T-helper 2 cell treated with Interferon-gamma antibody and Interleukin-4, amounts not matched to agents 5 μg/mL and 100 μg/mL, for 36 hours (primary cell): ENCODE measurements around the gene PCSK6.
"Not testable (repeated sequence)": the region's sequence is repeated elsewhere in the genome, so short reads cannot be mapped to it uniquely, and the experiment has no call there.

Experiments
- DNase-seq: peaks from one replicate; pipeline ENCODE4 v3.0.0; 2021; ENCODE audit warnings: low spot score
- H3K27ac Mint-ChIP-seq: one replicate; pipeline ENCODE4 v1.8.0; 2021; ENCODE audit warnings: mild to moderate bottlenecking, mixed read lengths
- H3K27me3 Mint-ChIP-seq: one replicate; pipeline ENCODE4 v1.8.0; 2021; ENCODE audit warnings: low read depth, mixed read lengths
- H3K36me3 Mint-ChIP-seq: one replicate; pipeline ENCODE4 v1.8.0; 2021; ENCODE audit warnings: low read depth, mixed read lengths
- H3K4me1 Mint-ChIP-seq: one replicate; pipeline ENCODE4 v1.8.0; 2021; ENCODE audit warnings: low read depth, mixed read lengths
- H3K4me3 Mint-ChIP-seq: one replicate; pipeline ENCODE4 v1.8.0; 2022; ENCODE audit warnings: mild to moderate bottlenecking, moderate library complexity, mixed read lengths
- H3K9me3 Mint-ChIP-seq: one replicate; pipeline ENCODE4 v1.8.0; 2021; ENCODE audit warnings: mixed read lengths

PCSK6 gene

DNA sequence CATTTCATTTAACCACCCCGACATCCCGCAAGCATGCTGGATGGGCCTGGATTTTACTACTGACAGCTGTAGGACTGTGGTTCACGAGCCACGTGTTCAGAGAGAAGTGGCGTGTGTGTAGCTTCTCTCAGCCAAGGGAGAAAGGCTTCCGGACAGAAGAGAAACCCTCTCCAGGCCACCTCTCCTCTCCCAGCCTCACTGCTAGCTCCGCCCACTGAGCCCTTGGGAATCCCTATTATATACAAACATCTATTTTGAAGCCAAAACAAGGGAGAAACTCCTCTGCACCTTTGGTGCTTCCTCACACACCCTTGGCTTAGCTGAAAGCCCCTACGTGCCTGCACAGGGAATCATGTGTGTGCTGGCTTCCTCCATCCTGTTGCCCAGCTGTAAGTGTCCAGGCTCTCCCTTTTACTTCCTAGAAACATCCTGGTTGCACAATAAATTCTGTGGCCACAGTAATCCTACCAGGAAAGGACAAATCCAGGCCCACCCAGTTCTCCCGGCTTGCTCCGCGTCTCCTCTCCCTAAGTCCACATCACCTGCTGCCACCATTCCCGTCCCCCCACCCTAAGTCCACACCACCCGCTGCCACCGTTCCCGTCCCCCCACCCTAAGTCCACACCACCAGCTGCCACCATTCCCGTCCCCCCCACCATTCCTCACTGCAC lies 30.5 kb downstream of the PCSK6 start:
- Mint-ChIP-seq H3K27me3 (no peaks in the 10 kb centered on the region), H3K36me3 (peaks cover 2% of the 10 kb centered on the region), H3K4me3 (no peak overlapping the region), H3K27ac (no peak overlapping the region), H3K4me1 (peaks cover 27% of the 10 kb centered on the region), H3K9me3 (no peaks in the 10 kb centered on the region)
- DNase-seq: no peak

DNA sequence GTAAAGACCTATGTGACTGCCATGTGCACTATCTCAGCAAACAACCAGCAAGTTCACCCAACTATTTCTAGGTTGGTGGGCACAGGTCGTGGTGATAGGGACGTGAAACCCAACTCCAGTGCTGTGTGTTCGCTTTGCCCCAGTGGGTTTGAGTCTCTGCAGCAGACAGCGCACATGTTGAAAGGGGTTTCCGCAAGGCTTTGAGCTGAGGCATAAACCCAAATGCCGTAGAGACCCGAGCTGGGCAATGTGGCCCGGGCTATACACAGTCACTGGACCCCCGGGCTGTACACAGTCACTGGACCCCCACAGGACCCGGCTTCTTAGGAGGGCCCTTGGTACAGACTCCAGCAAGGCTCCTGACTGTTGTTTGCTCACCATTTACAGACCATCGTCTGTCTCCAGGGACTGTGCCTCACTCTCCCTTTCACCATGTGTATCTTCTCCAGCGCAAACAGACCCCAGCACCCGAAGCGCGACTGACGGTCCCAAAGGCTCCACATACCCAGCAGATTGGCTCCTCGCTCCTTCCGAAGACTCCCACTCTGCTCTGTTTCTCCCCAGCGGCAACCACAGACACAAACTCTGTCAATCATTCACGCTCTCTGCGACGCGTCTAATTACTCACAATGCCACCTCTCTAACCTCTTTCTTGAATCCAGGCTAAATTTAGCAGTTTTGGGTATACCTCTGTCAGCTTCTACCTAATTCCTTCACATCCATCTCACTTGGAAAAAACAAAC lies 31.2 kb downstream of the PCSK6 start:
- H3K36me3 Mint-ChIP-seq: peaks cover 2% of the 10 kb centered on the region
- H3K4me3 Mint-ChIP-seq: no peak overlapping the region
- no peak overlapping the region for H3K27ac Mint-ChIP-seq
- no peaks in the 10 kb centered on the region for H3K9me3 Mint-ChIP-seq
- H3K27me3 Mint-ChIP-seq: no peaks in the 10 kb centered on the region
- DNase-seq: no peak
- H3K4me1 Mint-ChIP-seq: peaks cover 27% of the 10 kb centered on the region

DNA sequence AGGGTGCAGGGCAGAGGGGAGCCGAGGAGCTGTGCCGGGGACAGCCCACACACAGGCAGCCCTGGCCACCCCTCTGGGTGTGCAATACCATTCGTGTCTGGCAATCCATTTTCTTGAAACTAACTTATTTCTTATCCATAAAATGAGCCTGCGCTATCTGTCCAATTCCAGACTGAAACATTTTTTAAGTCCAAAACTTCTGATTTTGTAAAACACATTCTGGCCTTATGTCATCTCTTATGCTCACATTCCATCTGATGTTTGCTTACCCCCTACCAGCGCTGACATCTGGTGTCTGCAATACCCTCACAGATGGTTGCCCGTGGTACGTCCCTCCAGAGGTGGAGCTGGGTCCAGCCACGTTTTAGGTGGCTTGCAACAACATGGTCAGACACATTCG lies 31.8 kb downstream of the PCSK6 start:
- no peak overlapping the region for H3K27ac Mint-ChIP-seq
- peaks cover 2% of the 10 kb centered on the region for H3K36me3 Mint-ChIP-seq
- H3K4me1 Mint-ChIP-seq: peaks cover 27% of the 10 kb centered on the region
- H3K9me3 Mint-ChIP-seq: no peaks in the 10 kb centered on the region
- DNase-seq: no peak
- no peaks in the 10 kb centered on the region for H3K27me3 Mint-ChIP-seq
- no peak overlapping the region for H3K4me3 Mint-ChIP-seq

DNA sequence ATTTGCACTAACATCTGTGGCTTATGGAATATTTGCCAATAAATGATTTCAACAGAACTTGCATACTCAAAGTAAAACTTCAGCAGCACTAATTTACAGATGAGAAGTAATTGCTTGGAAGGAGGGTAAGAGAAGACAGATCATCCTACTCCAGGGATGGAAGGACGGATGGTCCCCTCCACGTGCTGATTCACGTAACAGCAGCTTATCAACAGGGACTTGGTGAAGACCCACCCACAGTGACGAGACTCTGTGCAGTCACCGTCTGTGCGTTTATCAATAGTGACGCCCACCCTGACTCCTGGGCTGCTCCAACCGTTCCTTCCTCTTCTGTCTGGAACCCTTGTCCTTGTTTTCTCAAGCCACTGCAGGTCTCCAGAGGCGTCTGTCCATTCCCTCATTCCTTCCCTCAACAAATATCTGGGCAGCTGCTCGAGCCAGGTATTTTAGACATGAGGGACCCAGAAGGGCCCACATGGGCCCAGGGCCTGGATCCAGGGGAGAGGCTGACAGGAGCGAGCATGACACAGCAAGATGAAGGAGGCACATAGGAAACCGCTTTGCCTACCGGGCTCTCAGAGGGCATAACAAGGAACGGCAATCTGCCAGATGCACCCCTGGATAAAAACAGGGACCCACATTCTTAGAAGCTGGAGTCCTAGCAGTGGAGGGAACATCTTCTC lies 33.3 kb downstream of the PCSK6 start:
- no peak for DNase-seq
- H3K4me3 Mint-ChIP-seq: no peak overlapping the region
- no peak overlapping the region for H3K27ac Mint-ChIP-seq
- no peaks in the 10 kb centered on the region for H3K27me3 Mint-ChIP-seq
- no peaks in the 10 kb centered on the region for H3K9me3 Mint-ChIP-seq
- no peaks in the 10 kb centered on the region for H3K36me3 Mint-ChIP-seq
- H3K4me1 Mint-ChIP-seq: peaks cover 20% of the 10 kb centered on the region

DNA sequence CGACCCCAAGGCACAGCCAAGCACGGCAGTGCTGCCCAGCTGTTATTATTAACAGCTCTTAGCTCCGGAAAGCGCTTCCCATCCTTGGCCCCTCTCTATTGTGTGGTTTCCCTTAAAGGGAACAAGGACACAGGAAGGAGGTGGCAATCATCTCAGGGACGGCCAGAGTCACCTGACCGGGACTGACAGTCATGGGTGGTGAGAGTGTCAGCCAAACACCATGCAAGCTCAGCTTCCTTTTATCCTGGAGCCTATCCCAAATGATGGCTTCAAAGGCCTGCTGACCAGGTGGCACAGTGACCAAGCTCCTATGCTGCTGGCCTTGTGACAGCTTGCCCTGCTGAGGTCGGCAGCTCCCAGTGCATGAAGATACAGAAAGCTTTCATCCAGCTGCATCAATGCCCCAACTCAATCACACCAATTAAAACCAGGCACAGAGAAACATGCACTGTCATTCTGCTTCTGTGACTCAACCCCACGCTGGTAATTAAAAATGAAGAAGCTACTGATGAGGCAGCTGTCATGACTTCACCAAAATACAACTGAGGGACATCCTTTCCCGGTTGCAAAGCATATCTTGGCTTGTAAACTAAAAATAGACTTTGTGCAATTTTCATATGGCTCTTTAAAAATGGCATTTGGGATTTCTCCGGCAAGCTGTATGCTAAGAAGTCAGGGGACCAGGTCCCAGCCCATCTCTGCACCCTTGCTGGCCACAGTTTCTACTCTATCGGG lies 34.0 kb downstream of the PCSK6 start:
- Mint-ChIP-seq H3K27ac (no peak overlapping the region), H3K4me3 (no peak overlapping the region), H3K27me3 (no peaks in the 10 kb centered on the region), H3K36me3 (no peaks in the 10 kb centered on the region), H3K4me1 (peaks cover 13% of the 10 kb centered on the region), H3K9me3 (no peaks in the 10 kb centered on the region)
- no peak for DNase-seq

DNA sequence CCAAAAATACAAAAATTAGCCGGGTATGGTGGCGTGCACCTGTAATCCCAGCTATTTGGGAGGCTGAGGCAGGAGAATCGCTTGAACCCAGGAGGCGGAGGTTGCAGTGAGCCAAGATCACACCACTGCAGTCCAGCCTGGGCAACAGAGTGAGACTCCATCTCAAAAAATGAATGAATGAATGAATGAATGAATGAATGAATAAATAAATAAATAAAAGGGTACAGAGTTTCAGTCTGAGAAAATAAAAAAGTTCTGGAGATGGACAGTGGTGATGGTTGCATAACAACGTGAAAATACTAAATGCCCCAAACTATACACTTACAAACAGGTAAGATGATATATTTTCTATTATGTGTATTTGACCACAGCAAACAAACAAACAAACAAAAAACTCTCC lies 34.7 kb downstream of the PCSK6 start:
- H3K4me3 Mint-ChIP-seq: not testable (repeated sequence)

DNA sequence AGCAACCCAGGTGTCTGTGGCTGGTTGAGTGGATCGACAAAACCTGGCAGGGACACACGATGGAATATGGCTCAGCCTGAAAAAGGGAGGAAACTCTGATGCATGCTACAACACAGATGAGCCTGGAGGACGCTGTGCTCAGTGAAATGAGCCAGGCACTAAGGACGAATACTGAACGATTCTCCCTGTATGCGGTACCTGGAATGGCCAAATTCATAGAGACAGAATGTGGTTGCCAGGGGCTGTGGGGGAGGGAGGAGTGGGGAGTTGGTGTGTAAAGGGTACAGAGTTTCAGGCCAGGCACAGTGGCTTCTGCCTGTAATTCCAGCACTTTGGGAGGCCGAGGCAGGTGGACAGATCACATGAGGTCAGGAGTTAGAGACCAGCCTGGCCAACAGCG lies 35.1 kb downstream of the PCSK6 start:
- Mint-ChIP-seq H3K4me3 (no peak overlapping the region), H3K4me1 (peaks cover 9% of the 10 kb centered on the region), H3K27me3 (no peaks in the 10 kb centered on the region), H3K36me3 (no peaks in the 10 kb centered on the region), H3K27ac (no peak overlapping the region), H3K9me3 (no peaks in the 10 kb centered on the region)
- DNase-seq: no peak

More for the DNA sequence above, 34.7 kb downstream of the PCSK6 start:
- not testable (repeated sequence) for H3K4me1 Mint-ChIP-seq, H3K9me3 Mint-ChIP-seq, DNase-seq, H3K27ac Mint-ChIP-seq, H3K27me3 Mint-ChIP-seq, H3K36me3 Mint-ChIP-seq

DNA sequence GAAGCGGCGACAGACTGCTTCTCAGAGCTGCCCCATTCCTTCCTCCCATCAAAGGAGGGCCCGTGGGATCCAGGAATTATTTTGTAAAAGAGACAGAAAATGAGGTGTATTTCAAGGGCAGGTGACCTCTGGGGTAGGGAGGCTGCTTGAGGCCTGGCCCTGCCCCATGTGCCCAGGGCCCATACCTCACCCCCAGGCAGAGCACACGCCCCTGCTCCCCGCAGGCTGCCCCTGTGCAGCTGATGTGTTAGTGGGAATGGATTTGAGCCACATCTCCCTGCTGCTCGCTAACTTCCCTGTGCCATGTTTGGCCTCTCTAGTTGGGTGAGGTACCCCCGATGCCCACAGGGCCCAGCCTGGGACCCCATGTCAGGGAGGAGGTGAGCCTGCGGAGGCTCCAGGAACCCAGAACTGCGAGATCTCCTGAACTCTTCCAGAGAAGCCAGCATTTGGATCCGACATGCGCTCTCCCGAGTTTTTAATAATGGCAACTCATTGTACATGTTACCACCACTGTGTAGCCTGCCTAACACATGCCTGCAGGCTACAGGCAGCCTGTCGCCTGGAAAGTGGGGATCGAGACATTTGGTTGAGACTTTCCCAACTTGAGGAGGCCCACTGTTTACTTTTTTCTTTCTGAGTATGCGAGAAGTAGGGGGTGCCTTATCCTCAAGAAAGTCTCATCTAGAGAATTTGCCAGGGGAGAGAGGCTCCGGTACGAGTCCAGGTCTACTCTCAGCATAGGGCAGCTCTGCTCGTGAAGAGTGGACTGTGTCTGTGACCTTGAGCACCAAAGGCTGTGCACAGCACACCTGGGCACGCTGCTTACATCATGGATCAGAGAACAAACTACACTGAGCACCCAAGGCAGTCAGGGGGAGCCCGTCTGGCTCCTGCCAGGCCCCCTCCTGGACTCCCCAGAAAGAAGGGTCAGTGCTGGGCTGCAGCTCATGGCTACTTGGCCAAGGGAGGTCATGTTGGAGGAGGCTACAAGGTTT lies 36.1 kb downstream of the PCSK6 start:
- H3K27me3 Mint-ChIP-seq: no peaks in the 10 kb centered on the region
- H3K27ac Mint-ChIP-seq: no peak overlapping the region
- no peaks in the 10 kb centered on the region for H3K36me3 Mint-ChIP-seq
- no peaks in the 10 kb centered on the region for H3K9me3 Mint-ChIP-seq
- DNase-seq: no peak
- no peak overlapping the region for H3K4me3 Mint-ChIP-seq
- peaks cover 9% of the 10 kb centered on the region for H3K4me1 Mint-ChIP-seq

DNA sequence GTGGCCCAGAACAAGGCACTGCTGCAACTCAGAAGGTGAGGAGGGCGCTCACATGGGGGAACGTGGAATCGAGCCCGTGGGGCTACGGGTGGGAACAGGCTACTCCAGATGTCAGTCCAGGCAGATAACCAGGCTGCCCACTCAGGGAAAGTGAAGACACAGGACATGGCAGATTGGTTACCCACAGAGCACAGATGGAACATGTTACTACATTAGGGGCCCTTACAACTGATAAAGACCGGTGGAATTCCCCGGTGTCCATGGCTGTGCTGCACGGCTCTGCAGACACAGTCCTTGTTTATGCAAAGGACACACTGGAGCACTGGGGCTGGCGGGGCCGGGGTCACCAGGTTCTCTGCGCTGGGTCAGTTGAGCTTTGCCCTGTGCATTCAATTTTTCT lies 36.9 kb downstream of the PCSK6 start:
- Mint-ChIP-seq H3K4me3 (no peak overlapping the region), H3K36me3 (no peaks in the 10 kb centered on the region), H3K4me1 (peaks cover 9% of the 10 kb centered on the region), H3K9me3 (no peaks in the 10 kb centered on the region), H3K27me3 (no peaks in the 10 kb centered on the region), H3K27ac (no peak overlapping the region)
- DNase-seq: no peak

DNA sequence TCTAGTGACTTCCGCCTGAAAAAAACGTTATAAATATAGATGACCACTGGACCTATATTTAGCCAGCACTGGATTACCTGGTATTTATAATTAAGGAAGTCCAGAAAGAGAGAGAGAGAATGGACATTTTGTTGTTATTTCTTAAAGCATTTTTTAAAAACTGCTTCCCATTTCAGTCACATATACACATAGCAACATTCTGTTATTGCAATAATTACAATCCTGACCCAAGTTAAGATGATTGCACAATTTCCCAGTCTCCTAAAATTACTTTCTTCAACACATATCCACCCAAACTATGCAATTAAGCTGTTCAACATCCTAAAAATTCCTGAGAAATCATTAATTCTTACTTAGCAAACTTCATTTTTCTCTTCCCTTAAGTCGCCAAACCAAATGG lies 37.7 kb downstream of the PCSK6 start:
- no peak overlapping the region for H3K4me3 Mint-ChIP-seq
- DNase-seq: no peak
- peaks cover 9% of the 10 kb centered on the region for H3K4me1 Mint-ChIP-seq
- no peaks in the 10 kb centered on the region for H3K9me3 Mint-ChIP-seq
- H3K27ac Mint-ChIP-seq: no peak overlapping the region
- H3K36me3 Mint-ChIP-seq: no peaks in the 10 kb centered on the region
- H3K27me3 Mint-ChIP-seq: no peaks in the 10 kb centered on the region

DNA sequence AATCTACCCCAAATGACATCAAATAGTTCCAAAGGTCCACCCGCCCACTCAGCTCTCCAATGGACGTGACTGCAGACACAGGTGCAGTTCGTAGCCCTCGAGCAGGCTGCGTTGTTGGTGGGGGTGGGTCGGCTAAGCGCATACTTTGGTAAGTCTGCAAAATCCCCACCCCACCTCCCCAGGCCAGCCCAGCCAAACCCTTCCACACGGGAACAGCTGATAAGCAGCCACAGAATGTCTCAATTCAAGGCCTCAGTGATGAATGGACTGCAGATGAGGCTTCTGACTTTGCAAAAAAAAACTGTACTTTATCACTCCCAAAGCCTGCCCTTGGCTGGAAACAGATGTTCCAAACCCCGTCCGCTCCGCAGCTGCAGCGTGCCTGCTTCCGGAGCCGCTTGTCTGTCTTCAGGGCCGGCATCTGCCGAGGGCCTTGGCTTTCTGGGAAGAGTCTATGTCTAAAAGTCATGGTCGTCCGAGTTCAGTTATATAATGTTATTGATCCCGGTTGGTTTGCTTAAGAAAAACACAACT lies 38.2 kb downstream of the PCSK6 start:
- no peak for DNase-seq
- Mint-ChIP-seq H3K27ac (no peak overlapping the region), H3K4me1 (peaks cover 9% of the 10 kb centered on the region), H3K36me3 (no peaks in the 10 kb centered on the region), H3K4me3 (no peak overlapping the region), H3K9me3 (no peaks in the 10 kb centered on the region), H3K27me3 (no peaks in the 10 kb centered on the region)

DNA sequence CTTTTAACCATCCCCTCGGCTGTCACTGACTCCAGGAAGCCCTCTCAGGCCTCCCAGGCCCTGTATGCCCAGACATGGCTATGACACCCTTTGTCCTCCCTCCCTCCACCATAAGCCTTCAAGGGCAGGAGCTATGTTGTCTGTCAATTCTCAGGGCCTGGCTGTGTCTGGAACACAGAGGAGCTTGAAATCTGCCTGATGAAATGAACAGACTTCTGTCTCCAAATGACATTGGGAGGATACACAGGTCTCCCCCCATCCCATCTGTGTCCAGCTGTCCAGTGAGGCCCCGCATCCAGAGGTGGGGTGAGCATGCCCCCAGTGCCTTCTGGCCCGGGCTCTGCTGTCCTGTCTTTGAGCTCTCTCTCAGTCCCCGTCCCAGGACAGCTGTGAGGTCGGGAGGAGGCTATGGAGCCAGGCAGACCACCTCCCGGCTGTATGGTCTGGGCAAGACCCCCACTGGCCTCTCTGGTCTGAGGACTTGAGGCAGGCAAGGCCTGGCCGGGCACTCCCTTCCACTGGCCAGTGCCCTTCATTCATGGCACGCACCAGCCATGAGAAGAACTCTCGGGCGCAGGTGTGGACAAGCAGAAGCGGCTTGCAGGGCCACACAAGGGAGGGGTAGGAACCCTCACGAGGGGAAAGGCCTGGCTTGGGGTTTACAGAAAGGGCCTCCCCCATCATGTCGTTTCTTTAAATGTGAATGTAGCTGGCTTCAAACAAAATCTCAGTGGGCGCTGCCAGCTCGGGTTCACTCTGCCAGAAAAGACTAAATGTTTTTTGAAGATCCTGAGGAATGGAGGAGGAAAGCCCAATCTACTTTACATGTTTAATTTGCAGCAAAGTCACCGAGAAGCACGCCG lies 38.9 kb downstream of the PCSK6 start:
- Mint-ChIP-seq H3K4me1 (peaks cover 6% of the 10 kb centered on the region), H3K27ac (no peak overlapping the region), H3K36me3 (no peaks in the 10 kb centered on the region), H3K27me3 (no peaks in the 10 kb centered on the region), H3K9me3 (no peaks in the 10 kb centered on the region), H3K4me3 (no peak overlapping the region)
- no peak for DNase-seq
